Hippocampal formation (tissue), 2 donors: ENCODE measurements around the gene ARPP19.
"Not testable (repeated sequence)": the region's sequence is repeated elsewhere in the genome, so short reads cannot be mapped to it uniquely, and the experiment has no call there.

Source experiments
- DNase-seq, 2 donors: peaks; one replicate each; lab custom pipeline; 2025; lab: John Stamatoyannopoulos, UW

The ARPP19 gene

DNA sequence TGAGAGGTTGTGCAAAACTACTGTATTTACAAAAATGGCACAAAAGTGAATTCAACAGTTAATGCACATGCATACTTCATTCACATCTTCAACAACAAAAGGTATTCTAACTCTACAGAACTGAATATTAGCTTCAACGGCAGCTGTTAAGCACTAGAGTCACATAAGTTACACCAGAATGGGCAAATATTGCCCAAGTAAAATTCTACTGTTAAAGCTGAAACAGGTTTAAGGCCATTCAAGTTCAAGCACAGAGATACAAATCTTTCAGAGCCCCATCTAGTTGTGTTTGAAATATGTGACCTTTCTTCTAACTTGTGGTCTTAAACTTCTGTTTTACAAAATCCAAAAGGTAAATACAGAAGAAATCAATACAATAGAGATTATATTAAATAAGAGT, 17.6 kb downstream of the ARPP19 start:
- not testable (repeated sequence) for DNase-seq

DNA sequence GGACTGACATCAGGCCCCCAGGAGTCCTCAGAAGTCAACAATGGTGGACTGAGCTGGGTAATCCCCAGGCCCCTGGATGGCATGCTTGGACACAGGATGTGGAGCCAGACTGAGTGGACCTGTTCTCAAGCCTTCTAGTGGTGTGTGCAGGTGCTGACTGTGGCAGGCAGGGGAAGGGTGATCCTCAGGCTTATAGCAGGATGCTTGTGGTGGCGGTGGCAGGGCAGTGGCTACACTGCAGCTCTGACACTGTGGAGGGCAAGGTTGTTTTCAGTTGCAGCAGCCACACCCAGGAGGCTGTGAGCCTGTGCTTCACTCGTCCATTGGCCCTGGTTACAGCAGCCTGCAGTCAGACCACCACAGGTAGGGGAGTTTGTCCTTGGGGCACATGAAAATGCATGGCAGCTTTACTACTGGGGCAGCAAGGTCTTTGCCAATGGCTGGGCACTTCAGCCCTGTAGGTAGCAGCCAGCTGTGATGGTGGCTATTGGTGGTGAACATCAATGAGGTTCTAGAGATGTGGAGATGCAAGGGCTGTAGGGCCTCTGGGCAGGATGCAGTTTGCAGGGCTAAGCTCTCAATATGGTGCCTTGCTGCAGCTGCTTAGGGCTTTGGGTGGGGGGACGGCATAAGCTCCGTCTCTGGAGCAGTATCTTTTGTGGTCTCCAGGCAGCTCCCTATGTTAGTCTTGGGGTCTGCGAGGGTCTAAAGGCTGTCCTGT, 22.6 kb downstream of the ARPP19 start:
- no peak for DNase-seq

DNA sequence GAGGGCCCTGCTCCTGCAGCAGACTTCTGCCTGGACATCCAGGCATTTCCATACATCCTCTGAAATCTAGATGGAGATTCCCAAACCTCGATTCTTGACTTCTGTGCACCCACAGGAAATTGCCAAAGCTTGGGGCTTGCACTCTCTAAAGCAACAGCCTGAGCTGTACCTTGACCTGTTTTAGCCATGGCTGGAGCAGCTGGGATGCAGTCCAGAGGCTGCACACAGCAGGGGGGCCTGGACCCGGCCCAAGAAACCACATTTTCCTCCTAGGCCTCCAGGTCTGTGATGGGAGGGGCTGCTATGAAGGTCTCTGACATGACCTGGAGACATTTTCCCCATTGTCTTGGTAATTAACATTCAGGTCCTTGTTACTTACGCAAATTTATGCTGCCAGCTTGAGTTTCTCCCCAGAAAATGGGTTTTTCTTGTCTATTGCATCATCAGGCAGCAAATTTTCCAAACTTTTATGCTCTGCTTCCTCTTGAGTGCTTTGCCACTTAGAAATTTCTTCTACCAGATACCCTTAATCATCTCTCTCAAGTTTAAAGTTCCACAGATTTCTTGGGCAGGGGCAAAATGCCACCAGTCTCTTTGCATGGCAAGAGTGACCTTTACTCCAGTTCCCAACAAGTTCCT, 28.3 kb downstream of the ARPP19 start:
- no peak for DNase-seq

DNA sequence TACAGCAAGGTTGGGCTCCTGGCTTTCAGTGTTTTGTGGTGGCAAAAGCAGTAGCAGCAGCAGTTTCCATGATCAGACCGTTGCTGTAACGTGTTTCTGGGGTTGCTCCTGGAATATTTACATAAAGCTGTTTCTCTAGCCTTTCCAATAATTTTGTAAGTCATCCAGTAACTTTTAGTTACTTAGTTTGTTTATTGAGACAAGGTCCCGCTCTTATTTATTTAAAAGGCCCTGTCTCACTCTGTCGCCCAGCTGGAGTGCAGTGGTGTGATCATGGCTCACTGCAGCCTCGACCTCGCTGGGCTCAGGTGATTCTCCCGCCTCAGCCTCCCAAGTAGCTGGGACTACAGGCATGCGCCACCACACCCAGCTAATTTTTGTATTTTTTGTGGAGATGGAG, 31.4 kb downstream of the ARPP19 start:
- DNase-seq: no peak

DNA sequence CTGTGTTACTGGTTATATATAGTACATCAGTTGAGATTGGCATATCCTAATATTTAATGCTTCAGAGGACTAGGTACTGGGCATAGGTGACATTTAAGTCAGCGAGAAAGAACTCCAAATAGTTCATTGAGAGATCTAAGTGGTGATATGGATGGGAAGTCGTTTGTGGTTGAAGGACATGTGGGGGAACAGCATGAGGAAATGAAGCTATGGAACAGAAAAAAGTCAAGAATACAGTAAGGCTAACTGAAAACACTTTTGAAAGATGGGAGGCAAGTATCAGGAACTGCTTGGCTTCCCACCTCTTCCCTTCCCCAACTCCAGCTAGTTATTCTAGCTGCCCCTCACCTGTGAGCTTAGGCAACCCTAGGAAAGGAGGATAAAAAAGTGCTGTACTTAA, 36.4 kb downstream of the ARPP19 start:
- no peak for DNase-seq

DNA sequence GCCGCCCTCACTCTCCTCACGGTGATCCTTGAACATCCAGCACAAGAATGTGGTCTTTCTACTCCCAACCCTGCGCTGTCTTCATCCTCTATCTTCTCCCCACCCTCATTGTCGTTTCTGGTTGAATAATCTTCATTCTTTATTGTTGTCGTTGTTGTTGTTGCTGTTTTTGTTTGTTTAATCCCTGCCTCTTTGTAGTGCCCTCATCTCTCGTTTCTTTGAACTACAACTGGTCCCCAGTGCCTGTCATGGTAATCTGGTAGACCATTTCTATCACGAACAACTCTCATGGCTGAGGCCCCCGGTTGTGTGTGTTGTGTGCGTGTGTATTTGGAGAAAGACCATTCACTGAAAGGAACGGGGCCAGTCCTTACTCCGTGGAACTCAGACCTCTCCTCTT, 38.9 kb downstream of the ARPP19 start:
- DNase-seq: no peak

DNA sequence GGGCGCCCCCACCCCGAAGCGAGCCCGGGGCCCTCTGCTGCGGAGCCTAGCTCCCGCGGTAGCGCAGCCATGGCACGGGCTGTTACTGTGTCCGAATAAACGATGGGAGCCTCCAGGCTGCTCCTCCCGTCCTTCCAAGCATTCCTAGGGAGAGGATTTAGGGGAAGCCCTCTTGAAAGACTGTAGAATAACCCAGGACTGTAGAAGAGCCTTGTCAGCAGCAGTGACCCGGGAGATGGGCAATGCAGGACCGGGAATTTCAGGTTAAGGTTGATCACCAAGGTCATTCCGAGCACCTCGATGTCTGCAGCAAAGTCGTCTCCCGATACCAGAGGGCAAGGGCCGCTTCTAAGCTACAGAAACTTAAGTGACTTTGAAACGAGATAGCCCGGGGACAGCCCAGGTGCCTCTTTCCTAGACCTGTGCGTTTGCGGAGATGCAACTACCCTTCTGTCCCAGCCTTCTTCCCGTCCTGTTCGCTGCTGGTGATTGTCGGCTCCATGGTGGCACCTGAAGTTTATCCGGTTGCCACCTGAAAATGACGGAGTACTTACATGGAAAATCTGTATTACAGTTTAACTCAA, 39.4 kb downstream of the ARPP19 start:
- DNase-seq: peak in 1 of 2 donors; percentile 66

DNA sequence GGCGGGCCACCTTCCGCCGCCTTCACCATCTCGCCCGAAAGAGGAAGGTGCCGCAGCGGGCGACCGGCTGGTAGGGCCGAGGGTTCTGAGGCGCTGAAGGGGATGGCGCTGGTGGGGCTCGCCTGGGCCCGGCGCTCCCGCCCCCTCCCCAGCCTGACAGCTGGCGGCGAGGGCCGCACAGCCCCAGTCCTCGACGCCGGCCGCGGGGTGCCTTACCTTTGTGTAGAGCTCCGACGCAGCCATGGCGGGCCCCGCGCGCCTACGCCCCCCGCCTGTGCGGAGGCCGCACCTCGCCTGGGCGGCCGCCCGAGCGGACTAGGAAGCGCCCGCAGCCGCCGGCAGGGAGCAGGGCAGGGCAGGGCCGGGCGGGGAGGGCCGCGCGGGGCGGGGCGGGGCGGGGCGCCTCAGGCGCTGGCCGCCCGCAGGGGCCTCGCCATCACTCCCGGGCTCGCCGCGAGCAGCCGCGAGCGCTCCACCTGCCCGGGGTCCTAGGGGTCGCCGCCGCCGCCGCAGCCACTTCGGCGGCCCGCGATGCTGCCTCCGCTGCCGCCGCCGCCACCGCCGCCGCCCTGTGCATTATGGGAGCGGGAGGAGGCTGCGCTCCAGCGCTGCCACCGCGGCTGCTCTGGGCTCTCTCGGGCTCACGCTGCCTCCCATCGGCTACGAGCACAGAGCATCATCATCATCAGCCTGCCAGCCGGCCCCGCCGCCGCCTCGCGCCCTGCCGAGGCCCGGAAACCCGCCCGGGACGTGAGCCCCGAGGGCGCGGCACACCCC, 40.1 kb downstream of the ARPP19 start, which contains the start of gene MYO5A:
Gene MYO5A, minus strand, starts transcription at position 317 of the 777 bp plus-strand sequence. Its CDS starts 74 bp downstream, at position 243.
- DNase-seq: peak; percentile 78 to 82

DNA sequence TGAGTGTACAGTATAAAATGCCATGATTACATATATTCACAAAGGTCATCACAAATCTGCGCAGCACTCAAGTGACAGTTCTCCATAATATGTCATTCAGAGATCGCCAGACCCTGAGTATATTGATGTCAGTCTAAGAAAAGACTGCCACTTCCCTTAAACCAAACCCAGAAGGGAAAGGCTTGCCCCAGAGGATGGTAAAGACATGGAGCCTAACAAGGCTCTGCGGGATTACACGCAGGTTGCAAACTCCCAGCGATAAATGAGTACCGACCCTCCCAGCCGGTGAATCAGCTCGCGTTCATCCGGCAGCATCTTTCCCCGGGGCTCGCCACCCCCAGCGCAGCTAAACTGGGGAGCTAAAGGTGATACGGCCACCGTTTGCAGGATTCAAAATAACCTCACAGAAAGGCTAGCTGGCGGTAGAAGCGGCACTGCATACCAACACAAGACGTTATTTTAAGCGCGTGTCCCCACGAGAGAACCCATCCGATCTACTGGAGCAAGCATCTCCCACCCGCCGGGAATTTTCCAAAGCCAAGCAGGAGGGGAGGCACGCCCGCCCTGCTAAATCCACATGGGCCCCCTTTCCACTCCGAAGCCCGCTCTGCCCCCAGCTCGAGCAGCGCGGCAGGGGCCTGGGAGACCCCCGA, 40.8 kb downstream of the ARPP19 start:
- DNase-seq: peak; percentile 43 to 63

DNA sequence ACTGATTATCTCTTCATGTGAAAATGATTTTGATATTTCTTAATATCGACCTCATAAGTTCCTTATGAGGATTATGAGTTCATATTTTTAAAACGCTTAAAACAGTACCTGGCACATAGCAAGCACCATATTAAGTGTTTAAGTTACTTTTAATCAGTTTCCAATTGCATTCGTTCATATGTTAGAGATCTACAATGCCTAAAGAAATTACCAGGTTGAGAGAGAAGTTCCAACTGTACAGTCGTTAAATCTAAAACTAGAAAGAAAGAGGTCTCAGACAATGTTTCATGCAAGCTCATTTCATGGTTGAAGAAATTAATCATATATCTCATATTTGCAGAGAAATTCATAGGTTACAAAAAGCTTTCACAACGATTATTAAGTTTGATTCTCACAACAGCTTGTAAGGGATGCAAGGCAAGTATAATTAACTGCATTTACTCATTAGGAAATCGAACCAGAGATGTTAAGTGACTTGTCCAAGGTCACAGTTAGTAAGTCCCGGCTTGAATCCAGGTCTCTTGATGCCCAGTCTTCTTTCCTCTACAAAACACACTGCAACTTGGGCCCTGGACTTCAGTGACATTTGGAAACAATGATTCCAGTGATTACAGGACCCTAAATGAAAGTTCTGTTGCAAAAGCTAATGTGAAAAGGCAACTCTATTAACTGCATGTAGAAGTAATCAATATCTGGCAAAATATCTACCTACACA, 41.5 kb downstream of the ARPP19 start:
- DNase-seq: no peak

DNA sequence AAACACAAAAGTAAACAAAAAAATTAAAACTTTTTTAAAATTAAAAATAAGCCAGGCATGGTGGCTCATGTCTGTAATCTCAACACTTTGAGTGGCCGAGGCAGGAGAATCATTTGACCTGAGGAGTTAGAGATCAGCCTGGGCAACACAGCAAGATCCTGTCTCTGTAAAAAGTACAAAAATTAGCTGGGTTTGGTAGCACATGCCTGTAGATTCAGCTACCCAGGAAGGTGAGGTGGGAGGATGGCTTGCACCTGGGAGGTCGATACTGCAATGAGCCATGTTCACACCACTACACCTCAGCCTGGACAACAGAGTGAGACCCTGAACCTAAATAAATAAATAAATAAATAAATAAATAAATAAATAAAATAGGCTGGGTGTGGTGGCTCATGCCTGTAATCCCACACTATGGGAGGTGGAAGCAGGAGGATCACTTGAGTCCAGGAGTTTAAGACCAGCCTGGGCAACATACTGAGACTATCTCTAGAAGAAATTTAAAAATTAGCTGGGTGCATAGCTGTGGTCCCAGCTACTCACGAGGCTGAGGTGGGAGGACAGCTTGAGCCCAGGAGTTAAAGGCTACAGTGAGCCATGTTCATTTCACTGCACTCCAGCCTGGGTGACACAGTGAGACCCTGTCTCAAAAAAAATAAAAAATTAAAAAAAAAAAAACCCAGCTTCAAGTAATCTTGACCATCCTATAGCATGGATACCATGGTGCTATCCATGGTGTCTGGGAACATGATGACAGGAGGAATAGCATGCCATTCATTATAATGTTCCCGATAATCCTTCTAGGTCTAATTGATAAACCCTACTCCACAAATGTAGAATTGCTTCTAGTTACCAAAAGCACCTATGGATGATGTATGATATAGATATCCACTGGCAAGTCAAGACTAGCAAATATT, 44.4 kb downstream of the ARPP19 start:
- no peak for DNase-seq

DNA sequence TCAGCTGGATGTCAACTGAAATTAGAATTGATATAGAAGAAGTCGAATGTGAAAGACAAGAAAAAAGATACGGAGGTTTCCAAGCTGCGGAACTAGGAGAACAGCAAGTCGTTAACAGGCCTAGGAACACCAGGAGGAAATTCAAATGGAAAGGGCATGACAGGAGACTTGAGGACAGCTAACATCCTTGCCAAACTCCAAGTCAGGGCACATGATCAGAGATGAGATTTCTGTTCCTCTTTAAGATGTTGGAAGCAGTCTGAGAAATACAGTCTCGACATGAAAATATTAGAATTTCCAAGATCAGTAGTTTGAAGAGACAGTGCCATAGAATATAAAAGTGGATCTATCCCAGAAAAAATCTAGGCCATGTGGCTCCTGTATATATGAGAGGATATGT, 45.2 kb downstream of the ARPP19 start:
- no peak for DNase-seq

DNA sequence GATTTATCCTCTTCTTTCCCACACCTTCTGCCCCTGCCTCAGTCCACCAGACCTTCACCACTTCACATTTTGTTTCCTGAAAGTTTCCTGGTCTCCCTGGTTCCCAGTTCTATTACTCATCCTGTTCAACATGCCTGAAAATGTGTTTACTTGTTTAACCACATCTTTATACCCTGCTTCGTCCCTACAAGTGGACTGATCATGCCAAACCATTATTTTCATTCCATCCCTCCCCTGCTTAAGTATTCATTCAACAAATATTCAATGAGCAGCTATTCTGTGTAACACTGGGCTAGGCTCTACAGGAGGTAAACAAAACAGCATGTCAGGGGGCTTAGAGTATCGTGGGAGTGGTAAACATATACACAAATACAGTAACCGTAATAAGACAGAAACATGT, 45.6 kb downstream of the ARPP19 start:
- DNase-seq: no peak

DNA sequence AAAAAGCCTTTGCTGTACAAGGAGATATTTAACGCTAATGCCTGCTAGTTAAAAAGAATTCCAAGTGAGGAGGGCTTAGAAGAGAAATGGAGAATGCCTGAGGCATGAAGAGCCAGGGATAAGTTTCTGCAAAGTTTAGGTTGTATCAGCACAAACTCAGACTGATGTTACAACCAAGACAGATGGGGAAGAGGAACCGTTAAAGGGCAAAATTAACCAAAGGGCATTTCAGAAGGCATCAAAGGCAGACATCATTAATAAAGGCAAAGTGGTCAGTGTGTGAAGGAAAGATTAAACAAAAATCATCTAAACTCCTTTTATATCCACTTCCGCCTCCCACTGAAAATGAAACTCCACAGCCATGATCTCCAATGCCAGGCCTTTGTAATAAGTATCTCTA, 47.1 kb downstream of the ARPP19 start:
- DNase-seq: no peak

DNA sequence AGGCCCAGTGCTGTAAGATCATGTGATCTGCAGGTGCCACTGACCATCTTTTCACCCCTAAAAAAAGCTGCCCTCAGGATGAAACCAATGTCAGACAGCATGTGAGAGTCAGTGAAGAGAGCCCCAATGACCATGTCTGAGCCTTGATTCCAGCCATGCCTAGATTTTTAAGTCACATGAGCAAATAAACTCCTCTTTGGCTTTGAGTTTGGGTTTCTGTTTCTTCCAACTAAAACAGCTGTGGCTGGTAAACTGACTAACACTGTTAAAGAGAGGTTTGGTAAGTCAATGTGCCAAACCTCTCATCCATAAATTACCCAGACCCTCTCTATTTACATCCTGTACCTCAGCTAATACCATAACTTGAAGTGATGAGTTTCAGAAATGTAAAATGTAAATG, 48.4 kb downstream of the ARPP19 start:
- no peak for DNase-seq

DNA sequence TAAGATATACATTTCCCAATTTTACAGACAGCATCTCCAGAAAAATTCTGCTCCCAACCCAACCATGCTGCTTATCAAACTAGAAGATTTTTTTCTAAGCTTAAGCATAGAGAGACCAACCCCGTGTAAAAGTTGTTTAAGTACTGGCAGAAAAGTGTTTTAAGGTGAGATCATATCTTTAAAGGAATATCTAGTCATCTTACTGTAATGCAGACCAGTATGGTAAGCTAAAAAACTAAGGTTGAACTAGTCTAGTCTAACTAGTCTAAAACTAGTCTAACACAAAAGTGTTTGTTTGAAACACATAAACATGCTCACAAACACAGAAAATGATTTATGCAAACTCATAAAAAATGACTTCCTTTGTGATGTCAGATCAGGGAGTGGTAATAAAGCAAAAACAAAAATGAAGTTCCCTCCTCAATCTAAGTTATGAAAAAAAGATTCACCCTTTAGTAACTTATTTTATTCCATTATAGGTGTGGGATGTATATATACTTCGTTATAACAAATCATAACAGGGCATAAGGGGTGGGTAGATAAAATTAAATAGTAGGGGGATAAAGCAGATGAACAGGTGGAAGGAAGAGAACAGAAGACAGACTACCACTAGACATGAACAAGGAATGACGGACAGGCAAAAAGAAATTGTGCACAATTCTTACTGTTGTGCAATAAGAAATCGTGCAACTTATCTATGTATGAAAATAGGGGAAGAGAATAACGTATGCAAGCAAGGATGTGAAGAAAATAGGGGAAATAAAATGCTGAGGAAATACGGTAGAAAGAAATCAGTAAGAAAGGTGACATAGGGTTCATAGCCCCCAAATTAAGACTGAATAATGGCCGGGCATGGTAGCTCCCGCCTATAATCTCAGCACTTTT, 50.1 kb downstream of the ARPP19 start:
- no peak for DNase-seq

DNA sequence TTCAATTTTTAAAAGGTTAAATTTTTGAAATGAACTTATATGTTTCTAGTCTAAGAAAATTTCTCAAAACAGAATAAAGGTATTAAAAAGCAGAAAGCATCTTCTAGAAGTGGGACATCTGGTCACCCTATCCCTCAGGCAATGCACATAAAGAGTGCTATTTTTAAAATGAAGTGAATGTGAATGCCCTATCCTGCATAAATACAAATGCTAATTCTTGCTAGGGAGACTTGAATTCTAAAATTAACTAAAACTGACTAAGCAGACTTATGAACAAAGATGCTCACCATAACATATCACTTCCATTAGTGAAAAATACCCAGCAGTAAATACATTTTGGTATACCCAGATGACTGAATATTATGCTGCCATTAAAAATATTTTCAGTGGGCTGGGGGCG, 51.8 kb downstream of the ARPP19 start:
- no peak for DNase-seq

DNA sequence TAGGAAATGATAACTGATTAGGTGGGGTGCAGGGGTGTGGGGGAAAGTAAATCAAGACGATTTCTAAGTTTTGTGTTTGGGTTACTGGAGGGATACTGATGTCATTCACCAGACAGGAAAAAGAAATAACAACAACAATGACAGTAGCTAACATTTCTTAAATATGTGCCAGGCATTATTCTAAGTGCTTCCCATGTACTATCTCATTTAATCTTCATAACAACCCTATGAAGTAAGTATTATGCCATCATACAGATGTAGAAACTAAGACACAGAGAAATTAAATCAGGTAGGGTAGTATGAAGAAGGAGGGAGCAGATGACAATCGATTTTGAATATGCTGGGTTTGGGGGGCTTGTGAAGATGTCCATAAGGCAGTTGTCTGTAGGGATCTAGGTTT, 53.5 kb downstream of the ARPP19 start:
- DNase-seq: no peak

DNA sequence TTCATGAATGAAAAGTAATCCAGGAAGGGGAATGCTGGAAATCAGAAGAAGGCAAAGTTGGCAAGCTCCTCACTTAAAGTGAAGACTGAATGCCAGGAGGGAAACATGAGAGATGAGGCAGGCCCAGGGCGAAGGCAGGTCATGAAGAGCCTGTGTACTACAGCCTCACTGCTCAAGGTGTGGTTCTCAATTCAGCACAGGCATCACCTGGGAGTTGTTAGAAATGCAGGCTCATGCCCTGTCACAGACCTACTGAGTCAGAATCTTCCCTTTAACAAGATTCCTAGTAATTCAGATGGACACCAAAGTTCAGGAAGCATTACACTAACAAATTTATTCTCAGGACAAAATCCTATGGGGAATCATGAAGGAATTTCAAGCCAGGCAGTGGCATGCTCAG, 54.3 kb downstream of the ARPP19 start:
- no peak for DNase-seq
